ENCODE data around the gene IMMP2L.
"Not testable (repeated sequence)": the region's sequence is repeated elsewhere in the genome, so short reads cannot be mapped to it uniquely, and the experiment has no call there.

Gene IMMP2L

GRCh38 chr7:111290982-111291381, 271.3 kb downstream of the IMMP2L start:
- H3K27ac Mint-ChIP-seq = no peak overlapping the region
- no peak overlapping the region for H3K4me3 Mint-ChIP-seq
- H3K27me3 Mint-ChIP-seq (ENCODE audit: low read depth, poor library complexity) = peaks cover 4% of the 10 kb centered on the region
- peaks cover 23% of the 10 kb centered on the region for H3K9me3 Mint-ChIP-seq
- DNase-seq = no peak
- H3K36me3 Mint-ChIP-seq (ENCODE audit: low read depth) = no peaks in the 10 kb centered on the region
- no peak for TF ChIP-seq CTCF (IDR thresholded peaks at IDR 0.05)
- H3K4me1 Mint-ChIP-seq = no peaks in the 10 kb centered on the region

GRCh38 chr7:111290419-111290818, 271.9 kb downstream of the IMMP2L start:
- Mint-ChIP-seq H3K4me1 (no peaks in the 10 kb centered on the region), H3K9me3 (peaks cover 23% of the 10 kb centered on the region), H3K4me3 (no peak overlapping the region), H3K27ac (no peak overlapping the region), H3K27me3 (ENCODE audit: low read depth, poor library complexity) (peaks cover 4% of the 10 kb centered on the region), H3K36me3 (ENCODE audit: low read depth) (no peaks in the 10 kb centered on the region)
- DNase-seq = no peak
- TF ChIP-seq CTCF (IDR thresholded peaks at IDR 0.05) = no peak

GRCh38 chr7:111288441-111288840, 273.9 kb downstream of the IMMP2L start:
- H3K36me3 Mint-ChIP-seq (ENCODE audit: low read depth); H3K27me3 Mint-ChIP-seq (ENCODE audit: low read depth, poor library complexity); H3K4me1 Mint-ChIP-seq; H3K4me3 Mint-ChIP-seq; H3K27ac Mint-ChIP-seq; DNase-seq: not testable (repeated sequence)
- peaks cover 23% of the 10 kb centered on the region for H3K9me3 Mint-ChIP-seq

GRCh38 chr7:111282626-111283025, 279.7 kb downstream of the IMMP2L start:
- H3K36me3 Mint-ChIP-seq (ENCODE audit: low read depth) = peaks cover 5% of the 10 kb centered on the region
- no peak for DNase-seq
- H3K27ac Mint-ChIP-seq = no peak overlapping the region
- no peaks in the 10 kb centered on the region for H3K4me1 Mint-ChIP-seq
- peaks cover 5% of the 10 kb centered on the region for H3K27me3 Mint-ChIP-seq (ENCODE audit: low read depth, poor library complexity)
- H3K4me3 Mint-ChIP-seq = no peak overlapping the region
- no peak for TF ChIP-seq CTCF (IDR thresholded peaks at IDR 0.05)
- H3K9me3 Mint-ChIP-seq = no peaks in the 10 kb centered on the region

- H3K4me1 Mint-ChIP-seq = no peaks in the 10 kb centered on the region
- no peak for TF ChIP-seq CTCF (IDR thresholded peaks at IDR 0.05)
- no peak for DNase-seq
- H3K27ac Mint-ChIP-seq = no peak overlapping the region
- H3K36me3 Mint-ChIP-seq (ENCODE audit: low read depth) = no peaks in the 10 kb centered on the region
- H3K9me3 Mint-ChIP-seq = no peaks in the 10 kb centered on the region
- H3K4me3 Mint-ChIP-seq = no peak overlapping the region
- H3K27me3 Mint-ChIP-seq (ENCODE audit: low read depth, poor library complexity) = no peaks in the 10 kb centered on the region
These were observed 287.4 kb downstream of the IMMP2L start for GRCh38 chr7:111274857-111275256.

- DNase-seq = no peak
- Mint-ChIP-seq H3K36me3 (ENCODE audit: low read depth) (no peaks in the 10 kb centered on the region), H3K27ac (no peak overlapping the region), H3K4me1 (peaks cover 11% of the 10 kb centered on the region), H3K4me3 (no peak overlapping the region), H3K9me3 (no peaks in the 10 kb centered on the region), H3K27me3 (ENCODE audit: low read depth, poor library complexity) (no peaks in the 10 kb centered on the region)
- TF ChIP-seq CTCF (IDR thresholded peaks at IDR 0.05) = no peak
These were observed 290.2 kb downstream of the IMMP2L start for GRCh38 chr7:111272092-111272491.

GRCh38 chr7:111270794-111271193, 291.5 kb downstream of the IMMP2L start:
- H3K27me3 Mint-ChIP-seq (ENCODE audit: low read depth, poor library complexity); H3K36me3 Mint-ChIP-seq (ENCODE audit: low read depth); DNase-seq; H3K9me3 Mint-ChIP-seq; H3K4me3 Mint-ChIP-seq; H3K27ac Mint-ChIP-seq: not testable (repeated sequence)
- H3K4me1 Mint-ChIP-seq = peaks cover 18% of the 10 kb centered on the region

Data from nephron progenitor cell (in vitro differentiated cells).